Gastroesophageal sphincter (tissue), 3 donors: ENCODE results near the gene EPHA2.

Experiments
- EP300 ChIP-seq: sonication (generic); formaldehyde crosslinking; IDR thresholded peaks from one replicate; pipeline ENCODE4 v1.6.1; 2017; ENCODE audit warnings: antibody characterized with exemption, mild to moderate bottlenecking
- POLR2A ChIP-seq, 2 donors: fragments of 450-650 bp; IDR thresholded peaks; one replicate each; pipeline ENCODE4 v1.6.1; 2017; ENCODE audit warnings: antibody characterized with exemption in 2 of 2, mild to moderate bottlenecking in 2 of 2, moderate library complexity in 1 of 2
- POLR2AphosphoS5 ChIP-seq: sonication (generic); formaldehyde crosslinking; IDR thresholded peaks from one replicate; pipeline ENCODE4 v1.6.1; 2017; ENCODE audit warnings: antibody characterized with exemption
- TF ChIP-seq, protein P1 (sequence below), 4 experiments: fragments of 200-600 bp in 2 of 4; fragments of 450-650 bp in 2 of 4; sonication (generic) in 1 of 4; IDR thresholded peaks; one replicate each; pipeline ENCODE4 v1.5.1; 2017 to 2019; ENCODE audit warnings: antibody characterized with exemption in 4 of 4, mild to moderate bottlenecking in 2 of 4, moderate library complexity in 2 of 4

DNA sequence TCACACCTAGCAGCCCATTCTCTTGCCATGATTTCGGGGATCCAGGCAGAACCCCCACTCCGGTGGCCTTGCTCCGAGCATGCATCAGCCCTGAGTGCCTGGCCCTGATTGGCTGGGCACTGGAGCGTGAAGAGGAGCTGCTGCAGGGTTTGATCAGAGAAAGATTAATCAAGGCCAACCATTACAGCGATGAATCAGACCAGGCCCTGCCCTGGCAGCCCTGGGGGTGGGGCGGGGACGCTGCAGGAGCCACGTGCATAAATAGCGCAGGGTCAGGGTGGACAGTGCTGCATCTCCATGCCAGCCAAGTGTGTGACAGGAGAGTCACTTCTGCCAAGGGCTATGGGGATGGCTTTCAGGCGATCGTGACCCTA lies 79.0 kb downstream of the EPHA2 start:
- TF ChIP-seq, protein P1, sequence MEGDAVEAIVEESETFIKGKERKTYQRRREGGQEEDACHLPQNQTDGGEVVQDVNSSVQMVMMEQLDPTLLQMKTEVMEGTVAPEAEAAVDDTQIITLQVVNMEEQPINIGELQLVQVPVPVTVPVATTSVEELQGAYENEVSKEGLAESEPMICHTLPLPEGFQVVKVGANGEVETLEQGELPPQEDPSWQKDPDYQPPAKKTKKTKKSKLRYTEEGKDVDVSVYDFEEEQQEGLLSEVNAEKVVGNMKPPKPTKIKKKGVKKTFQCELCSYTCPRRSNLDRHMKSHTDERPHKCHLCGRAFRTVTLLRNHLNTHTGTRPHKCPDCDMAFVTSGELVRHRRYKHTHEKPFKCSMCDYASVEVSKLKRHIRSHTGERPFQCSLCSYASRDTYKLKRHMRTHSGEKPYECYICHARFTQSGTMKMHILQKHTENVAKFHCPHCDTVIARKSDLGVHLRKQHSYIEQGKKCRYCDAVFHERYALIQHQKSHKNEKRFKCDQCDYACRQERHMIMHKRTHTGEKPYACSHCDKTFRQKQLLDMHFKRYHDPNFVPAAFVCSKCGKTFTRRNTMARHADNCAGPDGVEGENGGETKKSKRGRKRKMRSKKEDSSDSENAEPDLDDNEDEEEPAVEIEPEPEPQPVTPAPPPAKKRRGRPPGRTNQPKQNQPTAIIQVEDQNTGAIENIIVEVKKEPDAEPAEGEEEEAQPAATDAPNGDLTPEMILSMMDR (IDR thresholded peaks at IDR 0.05) = no peak
- no peak for TF ChIP-seq EP300
- TF ChIP-seq POLR2A (IDR thresholded peaks at IDR 0.05) = no peak
- no peak for TF ChIP-seq POLR2AphosphoS5
